Measurements from ENCODE around the gene MAP10. TPM values are rescaled to one million over a fixed set of nuclear protein-coding genes. Genes with fewer than 3 reads are reported as not detected.

MAP10 gene
- total and polyA plus RNA-seq, 3 donors from 2014 or later, result 1.6 to 9.1 (median 8.4) TPM

DNA sequence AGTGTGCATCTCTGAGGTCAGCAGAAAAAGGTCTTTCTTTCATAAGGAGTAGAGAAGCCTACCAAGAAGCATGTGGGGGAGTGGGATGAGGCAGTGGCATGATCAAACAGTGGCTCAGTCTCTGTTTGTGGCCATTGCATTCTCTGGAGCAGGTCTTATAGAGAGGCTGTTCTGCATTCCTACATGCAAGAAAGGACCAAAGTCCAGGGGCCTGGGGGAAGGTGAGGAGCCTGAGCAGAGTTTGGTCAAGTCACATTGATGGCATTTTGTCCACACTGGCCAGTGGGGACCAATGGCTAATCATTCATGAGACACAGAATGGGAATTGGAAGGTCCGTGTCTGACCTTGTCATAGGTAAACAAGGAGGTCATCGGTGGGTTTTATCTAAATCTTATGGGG lies 25.4 kb downstream of the MAP10 start:
- H3K36me3 ChIP-seq (ENCODE audit: low read depth, missing control alignments), result no peaks in the 10 kb centered on the region
- intact Hi-C loops (cut with DNase I; ENCODE audit: low total_unique reads), result no loop called here
- WGBS, 2 donors, result 95 to 100% methylated on average over 2 of the region's 2 CpGs
- no peaks in the 10 kb centered on the region for H3K4me1 ChIP-seq
- H3K27ac ChIP-seq, result no peak overlapping the region
- TF ChIP-seq POLR2A (IDR thresholded peaks at IDR 0.05), result no peak
- TF ChIP-seq, protein P1, sequence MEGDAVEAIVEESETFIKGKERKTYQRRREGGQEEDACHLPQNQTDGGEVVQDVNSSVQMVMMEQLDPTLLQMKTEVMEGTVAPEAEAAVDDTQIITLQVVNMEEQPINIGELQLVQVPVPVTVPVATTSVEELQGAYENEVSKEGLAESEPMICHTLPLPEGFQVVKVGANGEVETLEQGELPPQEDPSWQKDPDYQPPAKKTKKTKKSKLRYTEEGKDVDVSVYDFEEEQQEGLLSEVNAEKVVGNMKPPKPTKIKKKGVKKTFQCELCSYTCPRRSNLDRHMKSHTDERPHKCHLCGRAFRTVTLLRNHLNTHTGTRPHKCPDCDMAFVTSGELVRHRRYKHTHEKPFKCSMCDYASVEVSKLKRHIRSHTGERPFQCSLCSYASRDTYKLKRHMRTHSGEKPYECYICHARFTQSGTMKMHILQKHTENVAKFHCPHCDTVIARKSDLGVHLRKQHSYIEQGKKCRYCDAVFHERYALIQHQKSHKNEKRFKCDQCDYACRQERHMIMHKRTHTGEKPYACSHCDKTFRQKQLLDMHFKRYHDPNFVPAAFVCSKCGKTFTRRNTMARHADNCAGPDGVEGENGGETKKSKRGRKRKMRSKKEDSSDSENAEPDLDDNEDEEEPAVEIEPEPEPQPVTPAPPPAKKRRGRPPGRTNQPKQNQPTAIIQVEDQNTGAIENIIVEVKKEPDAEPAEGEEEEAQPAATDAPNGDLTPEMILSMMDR (IDR thresholded peaks at IDR 0.05), result no peak
- no peaks in the 10 kb centered on the region for H3K27me3 ChIP-seq
- H3K4me3 ChIP-seq, result no peak overlapping the region
- no peaks in the 10 kb centered on the region for H3K9me3 ChIP-seq
- no peak for DNase-seq

DNA sequence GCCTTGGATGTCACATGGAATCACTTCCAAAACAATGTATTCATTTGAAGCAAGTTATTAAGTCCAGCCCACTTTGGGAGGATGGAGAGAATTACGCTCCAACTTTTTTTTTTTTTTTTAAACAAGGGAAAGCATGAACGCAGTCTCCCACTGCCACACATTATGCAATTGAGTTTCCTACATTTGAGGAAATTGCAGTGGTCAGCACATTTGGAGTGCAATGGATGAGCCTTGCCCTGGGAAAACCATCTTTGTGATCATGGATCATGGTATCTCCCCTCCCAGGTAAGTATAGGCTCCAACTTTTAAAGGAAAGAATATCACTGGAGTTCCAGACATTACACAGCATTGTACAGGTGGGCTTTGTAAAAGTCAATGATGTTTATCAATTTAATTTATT lies 26.7 kb downstream of the MAP10 start:
- Histone ChIP-seq H3K9me3 (no peaks in the 10 kb centered on the region), H3K4me3 (no peak overlapping the region), H3K27me3 (no peaks in the 10 kb centered on the region), H3K27ac (no peak overlapping the region), H3K36me3 (ENCODE audit: low read depth, missing control alignments) (no peaks in the 10 kb centered on the region), H3K4me1 (no peaks in the 10 kb centered on the region)
- WGBS, 2 donors, result 89 to 90% methylated on average over 2 of the region's 2 CpGs
- intact Hi-C loops (cut with DNase I; ENCODE audit: low total_unique reads), result no loop called here
- TF ChIP-seq, protein P1 (IDR thresholded peaks at IDR 0.05), result no peak
- TF ChIP-seq POLR2A (IDR thresholded peaks at IDR 0.05), result no peak
- DNase-seq, result no peak

DNA sequence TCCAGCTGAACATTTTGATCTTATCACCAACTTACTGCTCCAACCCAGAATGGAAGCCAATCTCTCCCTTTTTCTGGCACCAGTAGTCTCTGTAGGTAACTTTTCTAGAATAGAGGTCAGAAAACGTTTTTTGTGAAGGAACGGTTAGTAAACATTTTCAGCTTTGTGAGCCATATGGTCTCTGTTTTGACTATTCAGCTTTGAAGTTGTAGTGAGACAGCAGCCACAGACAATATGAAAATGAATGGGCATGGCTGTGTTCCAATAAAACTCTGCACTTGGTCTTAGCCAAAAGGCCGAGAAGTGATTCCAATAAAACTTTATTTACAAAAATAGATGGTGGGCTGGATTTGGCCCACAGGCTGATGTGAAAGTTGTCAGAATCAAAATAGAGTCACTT lies 28.9 kb downstream of the MAP10 start:
- intact Hi-C loops (cut with DNase I; ENCODE audit: low total_unique reads), result no loop called here
- Histone ChIP-seq H3K27me3 (no peaks in the 10 kb centered on the region), H3K4me3 (no peak overlapping the region), H3K4me1 (no peaks in the 10 kb centered on the region), H3K27ac (no peak overlapping the region), H3K9me3 (no peaks in the 10 kb centered on the region), H3K36me3 (ENCODE audit: low read depth, missing control alignments) (no peaks in the 10 kb centered on the region)
- no peak for TF ChIP-seq POLR2A (IDR thresholded peaks at IDR 0.05)
- TF ChIP-seq, protein P1 (IDR thresholded peaks at IDR 0.05), result no peak
- DNase-seq, result no peak
- 46 to 61% methylated on average over 3 of the region's 3 CpGs for WGBS, 2 donors

DNA sequence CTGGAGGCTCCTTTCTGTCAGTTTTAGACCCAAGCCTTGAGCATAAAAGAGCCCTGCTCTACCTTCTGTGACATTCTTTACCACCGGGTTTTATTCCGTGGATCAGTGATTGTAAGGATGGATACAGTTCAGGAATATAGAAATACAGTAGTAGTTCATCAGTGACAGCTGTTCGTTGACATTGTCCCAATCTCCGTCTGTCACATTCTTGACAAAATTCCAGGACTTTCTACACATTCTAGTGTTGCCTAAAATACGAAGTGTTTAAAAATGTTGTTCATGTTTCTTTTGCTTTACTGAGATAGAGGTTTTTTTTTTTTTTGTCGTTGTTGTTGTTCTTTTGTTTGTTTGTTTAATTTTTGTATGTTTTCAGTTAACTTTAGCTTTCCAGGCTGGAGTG lies 29.9 kb downstream of the MAP10 start:
- Histone ChIP-seq H3K27ac (no peak overlapping the region), H3K4me3 (no peak overlapping the region), H3K36me3 (ENCODE audit: low read depth, missing control alignments) (no peaks in the 10 kb centered on the region), H3K9me3 (no peaks in the 10 kb centered on the region), H3K4me1 (no peaks in the 10 kb centered on the region), H3K27me3 (no peaks in the 10 kb centered on the region)
- TF ChIP-seq, protein P1 (IDR thresholded peaks at IDR 0.05), result no peak
- TF ChIP-seq POLR2A (IDR thresholded peaks at IDR 0.05), result no peak
- WGBS, 2 donors, result 62 to 77% methylated on average over 6 of the region's 6 CpGs
- intact Hi-C loops (cut with DNase I; ENCODE audit: low total_unique reads), result no loop called here
- DNase-seq, result no peak

DNA sequence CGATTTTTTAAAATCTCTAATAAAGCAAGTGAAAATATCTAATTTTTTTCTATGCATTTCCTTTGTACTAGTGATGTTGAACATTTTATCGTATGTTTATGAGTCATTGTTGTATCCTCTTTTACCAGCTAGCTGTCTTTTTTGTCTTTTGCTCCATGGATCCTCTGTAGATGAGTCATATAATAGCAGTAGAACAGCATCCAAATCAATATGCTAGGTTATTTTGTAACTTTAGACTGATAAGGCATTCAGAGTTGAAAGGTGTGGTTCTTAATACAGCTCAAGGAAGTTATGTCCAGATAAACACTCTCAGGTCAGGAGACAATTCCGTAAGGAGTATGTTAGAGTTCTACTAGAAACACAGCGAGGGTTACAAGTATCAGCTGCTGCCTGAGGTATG lies 31.9 kb downstream of the MAP10 start:
- 70 to 83% methylated on average over 4 of the region's 4 CpGs for WGBS, 2 donors
- intact Hi-C loops (cut with DNase I; ENCODE audit: low total_unique reads), result no loop called here

More for the DNA sequence above, 31.9 kb downstream of the MAP10 start:
- Histone ChIP-seq H3K4me3 (no peak overlapping the region), H3K9me3 (no peaks in the 10 kb centered on the region), H3K4me1 (no peaks in the 10 kb centered on the region), H3K27me3 (no peaks in the 10 kb centered on the region), H3K36me3 (ENCODE audit: low read depth, missing control alignments) (no peaks in the 10 kb centered on the region), H3K27ac (no peak overlapping the region)
- DNase-seq, result no peak
- TF ChIP-seq, protein P1 (IDR thresholded peaks at IDR 0.05), result no peak
- no peak for TF ChIP-seq POLR2A (IDR thresholded peaks at IDR 0.05)

Data from testis (tissue), 3 donors.